K562 (cell line): ENCODE data around the gene HOXA5.

Experiments used
- TRIM24 ChIP-seq, 2 experiments: fragments of 450-650 bp; IDR thresholded peaks; 2 replicates each; pipeline ENCODE4 v1.6.1; 2016
- TF ChIP-seq, protein P1 (sequence below), 3 experiments: IDR thresholded peaks in 2 of 3; conservative IDR thresholded peaks in 1 of 3; 2 replicates each; pipeline ENCODE4 v1.5.1; 2011 to 2012; ENCODE audit warnings: low read length in 3 of 3, mild to moderate bottlenecking in 3 of 3, control low read depth in 2 of 3, improper control_type of control experiment in 1 of 3, inconsistent platforms in 1 of 3, low read depth in 1 of 3, mixed read lengths in 1 of 3, moderate library complexity in 1 of 3; ENCODE audit not compliant: insufficient read depth in 2 of 3

- TF ChIP-seq, protein P1, sequence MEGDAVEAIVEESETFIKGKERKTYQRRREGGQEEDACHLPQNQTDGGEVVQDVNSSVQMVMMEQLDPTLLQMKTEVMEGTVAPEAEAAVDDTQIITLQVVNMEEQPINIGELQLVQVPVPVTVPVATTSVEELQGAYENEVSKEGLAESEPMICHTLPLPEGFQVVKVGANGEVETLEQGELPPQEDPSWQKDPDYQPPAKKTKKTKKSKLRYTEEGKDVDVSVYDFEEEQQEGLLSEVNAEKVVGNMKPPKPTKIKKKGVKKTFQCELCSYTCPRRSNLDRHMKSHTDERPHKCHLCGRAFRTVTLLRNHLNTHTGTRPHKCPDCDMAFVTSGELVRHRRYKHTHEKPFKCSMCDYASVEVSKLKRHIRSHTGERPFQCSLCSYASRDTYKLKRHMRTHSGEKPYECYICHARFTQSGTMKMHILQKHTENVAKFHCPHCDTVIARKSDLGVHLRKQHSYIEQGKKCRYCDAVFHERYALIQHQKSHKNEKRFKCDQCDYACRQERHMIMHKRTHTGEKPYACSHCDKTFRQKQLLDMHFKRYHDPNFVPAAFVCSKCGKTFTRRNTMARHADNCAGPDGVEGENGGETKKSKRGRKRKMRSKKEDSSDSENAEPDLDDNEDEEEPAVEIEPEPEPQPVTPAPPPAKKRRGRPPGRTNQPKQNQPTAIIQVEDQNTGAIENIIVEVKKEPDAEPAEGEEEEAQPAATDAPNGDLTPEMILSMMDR (IDR thresholded peaks at IDR 0.05 in 2 of 3, conservative IDR thresholded peaks at IDR 0.05 in 1 of 3; ENCODE audit: insufficient read depth in 2 of 3, low read depth in 1 of 3, low read length in 3 of 3): no peak
- no peak for TF ChIP-seq TRIM24 (IDR thresholded peaks at IDR 0.05)
Measured at GRCh38 chr7:27126596-27127327, 16.7 kb downstream of the HOXA5 start.
